ENCODE results near the gene SATB2.

Gene SATB2

DNA sequence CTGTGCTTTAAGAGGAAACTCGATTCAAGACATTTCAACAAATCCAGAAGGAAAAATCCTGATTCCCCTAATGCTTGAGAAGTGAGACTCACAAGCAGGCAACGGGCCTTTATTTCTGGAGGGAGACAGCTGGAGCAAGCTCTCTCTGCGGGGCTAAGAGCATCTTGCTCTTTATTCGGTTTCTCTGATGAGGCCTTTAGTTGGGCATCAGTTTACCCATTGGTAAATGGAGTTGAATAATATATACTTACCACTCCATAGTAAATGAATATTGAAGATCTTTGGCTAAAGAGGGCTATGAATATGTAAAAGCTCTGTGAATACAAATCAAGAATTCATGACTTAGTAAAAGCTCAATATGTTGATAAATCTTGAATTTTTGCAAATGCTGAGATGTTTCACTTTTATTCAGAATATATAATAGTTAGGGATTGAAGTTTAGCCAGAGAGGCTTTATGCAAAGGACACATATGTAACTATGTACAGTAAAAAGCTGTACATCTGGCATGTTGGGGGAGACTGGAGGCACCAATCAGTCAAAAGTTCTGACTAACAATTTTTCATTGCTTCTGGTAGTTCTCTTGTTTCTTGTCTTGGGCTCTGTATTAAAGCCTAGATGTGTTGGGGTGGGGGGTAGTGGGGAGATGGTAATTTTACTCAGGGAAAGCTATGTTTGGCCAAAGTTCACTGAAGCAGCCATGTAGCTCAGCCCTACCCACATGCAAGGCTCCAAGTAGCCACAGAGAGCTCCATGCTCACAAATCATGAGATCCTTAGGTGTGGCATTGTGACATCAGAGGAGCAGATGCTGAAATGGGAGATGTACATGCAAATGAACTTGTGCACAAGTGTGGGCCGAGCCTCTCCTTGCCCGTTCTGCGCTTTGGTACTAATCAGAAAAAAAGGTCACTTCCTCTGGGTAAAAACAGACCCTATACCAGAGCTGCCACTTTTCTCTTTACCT is 200.2 kb downstream of the SATB2 start:
- no peak for DNase-seq (ENCODE audit: low read depth in 2 of 2)

DNA sequence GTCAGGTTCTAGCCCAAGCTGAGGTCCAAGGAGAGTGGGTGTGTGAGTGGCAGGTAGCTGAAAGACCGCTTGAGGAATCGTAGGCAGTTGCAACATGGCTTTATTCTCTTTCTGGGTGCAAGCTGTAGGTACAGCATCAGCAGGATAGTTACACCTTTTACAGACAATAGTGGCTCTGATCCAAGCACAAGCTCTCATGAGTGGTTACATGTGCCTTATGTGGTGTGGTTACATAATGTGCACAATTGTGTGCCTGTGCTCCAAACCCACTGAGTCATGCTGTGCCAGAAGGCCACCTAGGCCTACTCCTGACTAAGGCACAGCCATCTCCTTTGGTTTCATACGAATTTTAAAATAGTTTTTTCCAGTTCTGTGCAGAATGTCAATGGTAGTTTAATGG is 227.6 kb downstream of the SATB2 start:
- DNase-seq (ENCODE audit: low read depth in 2 of 2), result no peak

DNA sequence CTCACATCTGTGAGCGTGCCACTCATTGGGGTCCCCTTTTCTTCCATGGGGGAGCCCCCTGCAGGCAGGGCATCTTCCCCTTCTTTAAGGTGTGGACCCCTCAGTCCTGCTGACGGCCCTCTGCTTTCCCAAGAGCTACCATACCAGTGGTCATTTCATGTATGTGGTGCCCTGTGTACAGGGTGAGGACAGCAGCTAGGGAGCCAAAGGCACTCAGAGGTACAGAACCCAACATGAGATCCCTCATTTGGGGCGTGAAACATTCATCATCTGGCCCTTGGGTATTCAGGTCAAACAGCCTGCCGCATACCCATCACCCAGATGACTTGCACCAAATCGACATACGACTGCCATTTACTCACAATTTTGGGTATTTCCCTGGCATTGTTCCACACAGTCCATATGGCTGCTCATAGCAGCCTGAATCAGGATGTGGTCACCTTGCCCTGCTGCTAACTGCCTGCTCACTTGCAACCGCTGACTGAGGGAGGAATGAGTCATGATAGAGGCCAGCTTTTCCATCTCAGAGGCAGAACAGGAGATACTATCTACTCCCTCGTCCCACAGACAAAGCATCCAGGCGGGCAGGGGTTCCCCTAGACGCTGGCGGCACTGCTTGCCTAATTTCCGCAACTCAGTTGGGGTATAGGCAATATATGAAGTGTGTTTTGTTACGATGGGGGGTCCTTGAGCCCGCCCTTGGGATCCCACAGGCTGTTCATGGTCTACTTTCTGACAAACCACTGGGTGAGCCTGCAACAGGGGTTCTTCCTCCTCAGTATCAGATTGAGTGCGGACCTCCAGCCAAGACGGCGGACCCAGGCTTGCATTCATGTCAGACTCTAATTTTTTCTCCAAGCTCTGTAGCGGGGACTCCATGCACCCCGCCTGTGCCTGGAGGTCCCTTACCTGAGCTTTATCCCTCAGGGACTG is 228.6 kb downstream of the SATB2 start:
- DNase-seq (ENCODE audit: low read depth in 2 of 2), result no peak

DNA sequence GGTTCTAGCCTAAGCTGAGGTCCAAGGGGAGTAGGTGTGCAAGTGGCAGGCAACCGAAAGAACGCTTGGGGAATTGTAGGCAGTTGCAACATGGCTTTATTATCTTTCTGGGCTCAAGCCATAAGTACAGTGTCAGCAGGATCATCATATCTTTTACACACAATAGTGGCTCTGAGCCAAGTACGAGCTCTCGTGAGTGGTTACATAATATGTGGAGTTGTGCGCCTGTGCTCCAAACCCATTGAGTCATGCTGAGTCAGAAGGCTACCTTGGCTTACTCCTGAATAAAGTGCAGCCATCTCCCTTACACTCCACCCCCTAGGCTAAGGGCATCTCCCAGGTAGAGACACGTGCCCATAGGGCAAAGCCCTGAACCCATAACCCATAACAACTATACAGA is 233.9 kb downstream of the SATB2 start:
- no peak for DNase-seq (ENCODE audit: low read depth in 2 of 2)

DNA sequence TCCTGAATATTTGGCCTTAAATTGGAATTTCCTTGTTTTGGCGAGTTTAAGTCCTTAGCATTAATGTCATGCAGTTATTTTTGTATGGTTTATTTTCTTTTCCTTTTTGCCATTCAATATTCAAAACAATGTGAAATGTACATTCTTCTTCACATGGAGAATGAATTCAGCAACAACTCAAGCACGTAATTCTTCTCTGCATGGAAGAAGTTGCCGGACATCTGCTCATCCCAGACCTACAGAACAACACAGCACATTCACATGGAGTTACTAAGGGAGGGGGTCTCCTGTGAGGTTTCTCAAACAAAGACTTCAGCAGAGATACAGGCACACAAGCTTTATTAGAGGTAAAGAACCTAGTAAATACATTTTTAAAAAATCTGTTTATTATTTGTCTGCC is 236.8 kb downstream of the SATB2 start:
- DNase-seq (ENCODE audit: low read depth in 2 of 2), result no peak

GRCh38 chr2:199219551-199219950 is 238.2 kb downstream of the SATB2 start:
- DNase-seq (ENCODE audit: low read depth in 2 of 2), result no peak

All from stimulated activated CD8-positive, alpha-beta memory T cell treated with anti-CD3 and anti-CD28 coated beads, Interleukin-7, amount 100 ng/mL, for 1 hour (primary cell).